DND-41 (cell line): ENCODE measurements around the gene ANKRD11.

Source experiments
- ATAC-seq: fragments of 200-7000 bp; cut with Tn5 transposase; 3 replicates; pipeline ENCODE4 v1.9.1; 2021; ENCODE audit warnings: low read depth; ENCODE audit not compliant: insufficient read depth
- DNase-seq: peaks from one replicate; pipeline ENCODE4 v3.0.0-alpha.2; 2020
- H2AFZ ChIP-seq: 2 replicates; pipeline ENCODE4 v1.6.0; 2012; ENCODE audit warnings: low read depth, low read length
- H3K27ac ChIP-seq: 2 replicates; pipeline ENCODE4 v1.5.1; 2012; ENCODE audit warnings: low read length, inconsistent platforms
- H3K27me3 ChIP-seq: fragments of 200-600 bp; sonication (generic); 2 replicates; pipeline ENCODE4 v1.6.0; 2012; ENCODE audit warnings: low read length, mild to moderate bottlenecking, inconsistent platforms; ENCODE audit not compliant: insufficient read depth, poor library complexity
- H3K36me3 ChIP-seq: 2 replicates; pipeline ENCODE4 v1.5.1; 2012; ENCODE audit warnings: low read length, inconsistent platforms; ENCODE audit not compliant: insufficient read depth
- H3K4me1 ChIP-seq: 2 replicates; pipeline ENCODE4 v1.5.1; 2012; ENCODE audit warnings: mild to moderate bottlenecking, low read length; ENCODE audit not compliant: insufficient read depth
- H3K4me2 ChIP-seq: 2 replicates; pipeline ENCODE4 v1.6.0; 2012; ENCODE audit warnings: mild to moderate bottlenecking, moderate library complexity, low read length, inconsistent platforms; ENCODE audit not compliant: insufficient read depth
- H3K4me3 ChIP-seq, 2 experiments: fragments of 200-600 bp in 1 of 2; shearing (Covaris generic) in 1 of 2; 2 replicates each; pipeline ENCODE4 v1.5.1; 2012 to 2016; ENCODE audit warnings: inconsistent platforms in 2 of 2, low read length in 2 of 2, mild to moderate bottlenecking in 2 of 2, low read depth in 1 of 2, moderate library complexity in 1 of 2
- H3K79me2 ChIP-seq: 2 replicates; pipeline ENCODE4 v1.6.0; 2012; ENCODE audit warnings: low read length, inconsistent platforms; ENCODE audit not compliant: insufficient read depth
- H3K9ac ChIP-seq: 2 replicates; pipeline ENCODE4 v1.6.0; 2012; ENCODE audit warnings: low read depth, mild to moderate bottlenecking, inconsistent platforms, low read length, moderate library complexity
- H3K9me3 ChIP-seq: 2 replicates; pipeline ENCODE4 v1.5.1; 2012; ENCODE audit warnings: low read length, moderate library complexity, mild to moderate bottlenecking, inconsistent platforms; ENCODE audit not compliant: insufficient read depth, severe bottlenecking
- H4K20me1 ChIP-seq: 2 replicates; pipeline ENCODE4 v1.6.0; 2012; ENCODE audit warnings: low read length; ENCODE audit not compliant: insufficient read depth
- EZH2 ChIP-seq: IDR thresholded peaks from 3 replicates; pipeline ENCODE4 v1.6.1; 2012; ENCODE audit warnings: borderline replicate concordance, low read depth, mild to moderate bottlenecking, moderate library complexity, low read length, inconsistent platforms; ENCODE audit not compliant: severe bottlenecking
- TF ChIP-seq, protein P1 (sequence below): IDR thresholded peaks from 2 replicates; pipeline ENCODE4 v1.5.1; 2012; ENCODE audit warnings: borderline replicate concordance, low read length, moderate library complexity, mild to moderate bottlenecking; ENCODE audit not compliant: poor library complexity, severe bottlenecking; ENCODE audit errors: extremely low read depth

ANKRD11 gene

DNA sequence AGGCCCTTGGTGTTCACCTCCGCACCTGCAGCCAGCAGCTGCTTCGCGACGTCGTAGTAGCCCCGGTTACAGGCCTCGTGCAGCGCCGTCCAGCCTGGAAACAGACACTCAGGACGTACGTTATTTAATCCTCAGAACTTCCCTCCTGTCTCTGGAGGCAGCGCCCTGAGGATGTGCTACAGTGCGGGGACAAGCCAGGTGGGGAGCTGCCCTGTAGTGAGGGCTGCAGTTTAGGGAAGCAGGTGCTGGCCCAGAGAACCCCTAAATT lies 201.8 kb downstream of the ANKRD11 start:
- no peak for DNase-seq
- Histone ChIP-seq H4K20me1 (peaks cover 79% of the 10 kb centered on the region), H3K79me2 (peaks cover 76% of the 10 kb centered on the region), H3K27me3 (no peaks in the 10 kb centered on the region), H3K4me2 (no peak overlapping the region), H3K9ac (no peak overlapping the region), H3K4me1 (no peaks in the 10 kb centered on the region), H3K36me3 (peaks cover 94% of the 10 kb centered on the region), H3K4me3 (no peak overlapping the region), H2AFZ (no peak overlapping the region), H3K27ac (no peak overlapping the region), H3K9me3 (no peaks in the 10 kb centered on the region)
- ATAC-seq: no peak
- TF ChIP-seq, protein P1, sequence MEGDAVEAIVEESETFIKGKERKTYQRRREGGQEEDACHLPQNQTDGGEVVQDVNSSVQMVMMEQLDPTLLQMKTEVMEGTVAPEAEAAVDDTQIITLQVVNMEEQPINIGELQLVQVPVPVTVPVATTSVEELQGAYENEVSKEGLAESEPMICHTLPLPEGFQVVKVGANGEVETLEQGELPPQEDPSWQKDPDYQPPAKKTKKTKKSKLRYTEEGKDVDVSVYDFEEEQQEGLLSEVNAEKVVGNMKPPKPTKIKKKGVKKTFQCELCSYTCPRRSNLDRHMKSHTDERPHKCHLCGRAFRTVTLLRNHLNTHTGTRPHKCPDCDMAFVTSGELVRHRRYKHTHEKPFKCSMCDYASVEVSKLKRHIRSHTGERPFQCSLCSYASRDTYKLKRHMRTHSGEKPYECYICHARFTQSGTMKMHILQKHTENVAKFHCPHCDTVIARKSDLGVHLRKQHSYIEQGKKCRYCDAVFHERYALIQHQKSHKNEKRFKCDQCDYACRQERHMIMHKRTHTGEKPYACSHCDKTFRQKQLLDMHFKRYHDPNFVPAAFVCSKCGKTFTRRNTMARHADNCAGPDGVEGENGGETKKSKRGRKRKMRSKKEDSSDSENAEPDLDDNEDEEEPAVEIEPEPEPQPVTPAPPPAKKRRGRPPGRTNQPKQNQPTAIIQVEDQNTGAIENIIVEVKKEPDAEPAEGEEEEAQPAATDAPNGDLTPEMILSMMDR: no peak
- no peak for TF ChIP-seq EZH2

DNA sequence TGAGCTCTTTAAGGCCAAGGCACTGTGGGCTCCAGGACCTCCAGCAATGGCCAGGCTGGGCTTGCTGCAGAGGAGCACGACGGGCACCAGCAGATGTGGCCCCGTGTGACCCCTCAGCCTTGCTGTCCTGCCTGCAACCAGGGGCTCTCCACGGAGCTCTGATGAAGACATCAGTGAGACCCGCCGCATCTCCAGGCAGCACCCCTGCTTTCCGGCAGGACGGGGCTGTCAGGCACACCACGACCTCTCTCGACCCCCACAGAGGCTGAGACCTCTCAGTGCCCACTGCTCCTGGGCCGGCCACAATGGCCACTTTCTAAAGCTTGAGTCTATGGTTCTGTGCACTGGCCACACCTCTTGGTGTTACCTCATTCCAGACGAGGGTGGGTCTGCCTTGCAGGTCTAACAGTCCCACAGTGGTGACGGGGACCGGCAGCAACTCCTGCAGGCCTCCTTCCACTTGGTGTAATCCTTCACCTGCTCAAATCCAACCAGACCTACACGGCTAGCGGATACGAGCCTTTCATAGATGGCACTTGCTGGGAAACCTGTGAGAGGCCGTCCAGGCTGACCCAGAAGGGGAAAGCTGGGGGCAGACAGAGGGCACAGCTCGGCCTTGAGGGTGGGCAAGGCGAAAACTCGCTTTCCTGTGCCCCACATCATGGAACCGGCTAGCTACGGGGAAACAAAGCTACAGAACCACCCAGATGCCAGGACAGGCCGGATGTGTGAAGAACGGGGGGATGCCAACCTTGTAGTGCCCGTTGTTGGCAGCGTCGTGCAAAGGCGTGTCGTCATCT lies 202.4 kb downstream of the ANKRD11 start:
- Histone ChIP-seq H3K4me3 (no peak overlapping the region), H3K36me3 (peaks cover 97% of the 10 kb centered on the region), H3K9me3 (no peaks in the 10 kb centered on the region), H3K27ac (no peak overlapping the region), H3K4me2 (no peak overlapping the region), H3K27me3 (no peaks in the 10 kb centered on the region), H4K20me1 (peaks cover 75% of the 10 kb centered on the region), H2AFZ (no peak overlapping the region), H3K4me1 (no peaks in the 10 kb centered on the region), H3K9ac (no peak overlapping the region), H3K79me2 (peaks cover 75% of the 10 kb centered on the region)
- DNase-seq: no peak
- TF ChIP-seq, protein P1: no peak
- no peak for TF ChIP-seq EZH2
- no peak for ATAC-seq

DNA sequence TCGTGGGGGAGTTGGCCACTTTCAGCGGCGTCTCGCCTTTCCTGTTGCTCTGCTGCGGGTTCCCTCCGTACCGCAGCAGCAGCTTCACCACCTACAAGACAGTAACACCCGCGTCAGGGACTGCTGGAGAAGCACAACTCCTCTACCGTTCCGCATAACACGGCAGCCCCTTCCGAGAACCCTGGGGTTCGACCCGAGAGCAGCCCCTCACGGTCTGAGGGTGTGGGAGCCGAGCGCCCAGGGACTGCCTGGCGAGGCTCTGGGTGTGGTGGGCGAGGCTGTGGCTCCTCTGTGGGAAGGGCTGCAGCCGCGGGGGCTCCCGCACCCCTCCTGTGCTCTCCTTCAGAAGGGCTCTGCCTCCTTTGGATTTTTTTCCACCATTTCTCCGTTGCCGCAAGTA lies 204.3 kb downstream of the ANKRD11 start:
- H3K4me1 ChIP-seq: no peaks in the 10 kb centered on the region
- no peak overlapping the region for H2AFZ ChIP-seq
- H3K4me2 ChIP-seq: no peak overlapping the region
- no peak for TF ChIP-seq EZH2
- TF ChIP-seq, protein P1: no peak
- no peak for ATAC-seq
- peaks cover 61% of the 10 kb centered on the region for H4K20me1 ChIP-seq
- H3K9ac ChIP-seq: no peak overlapping the region
- no peak overlapping the region for H3K4me3 ChIP-seq
- H3K36me3 ChIP-seq: peaks cover 97% of the 10 kb centered on the region
- H3K27me3 ChIP-seq: no peaks in the 10 kb centered on the region
- no peaks in the 10 kb centered on the region for H3K9me3 ChIP-seq
- no peak for DNase-seq
- no peak overlapping the region for H3K27ac ChIP-seq
- peaks cover 66% of the 10 kb centered on the region for H3K79me2 ChIP-seq
